Testis (tissue), 3 donors: ENCODE results near the gene MEX3C. TPM values are rescaled to one million over a fixed set of nuclear protein-coding genes. Genes with fewer than 3 reads are reported as not detected.

Experiments used
- DNase-seq: peaks from one replicate; pipeline ENCODE4 v3.0.0-alpha.2; 2019
- H3K27ac ChIP-seq, 2 donors: fragments of 200-600 bp; sonication (generic); one replicate each; pipeline ENCODE4 v1.5.1; 2019
- H3K27me3 ChIP-seq: fragments of 200-600 bp; sonication (generic); one replicate; pipeline ENCODE4 v1.5.1; 2019
- H3K36me3 ChIP-seq: fragments of 200-600 bp; sonication (generic); one replicate; pipeline ENCODE4 v1.5.1; 2017; ENCODE audit warnings: low read depth; ENCODE audit errors: missing control alignments
- H3K4me1 ChIP-seq: fragments of 200-600 bp; sonication (generic); one replicate; pipeline ENCODE4 v1.5.1; 2019
- H3K4me3 ChIP-seq, 2 donors: fragments of 200-600 bp; sonication (generic); one replicate each; pipeline ENCODE4 v1.5.1; 2017 to 2019
- H3K9me3 ChIP-seq: fragments of 200-600 bp; sonication (generic); one replicate; pipeline ENCODE4 v1.5.1; 2017
- CTCF ChIP-seq, 3 experiments: fragments of 450-650 bp in 2 of 3; fragments of 200-600 bp in 1 of 3; sonication (generic) in 1 of 3; IDR thresholded peaks; one replicate each; pipeline ENCODE4 v1.5.1; 2016 to 2019; ENCODE audit warnings: antibody characterized with exemption in 3 of 3, mild to moderate bottlenecking in 2 of 3, moderate library complexity in 1 of 3
- POLR2A ChIP-seq: fragments of 450-650 bp; IDR thresholded peaks from one replicate; pipeline ENCODE4 v1.6.1; 2017; ENCODE audit warnings: antibody characterized with exemption, mild to moderate bottlenecking, moderate library complexity
- WGBS, 2 donors: methylation state at CpG; one replicate each; pipeline ENCODE4 v1.1.5; 2018; 5-methylcytosine and 5-hydroxymethylcytosine counted together
- intact Hi-C: fragments of 100-400 bp; cut with DNase I; formaldehyde crosslinking; loops from one replicate; pipeline ENCODE4 v1.15.1; 2023; ENCODE audit warnings: low total_unique reads
- polyA plus RNA-seq: library from polyadenylated mRNA; stranded (reverse); fragments of 350-450 nt; fragmentation: Illumina TruSeq; extraction: RNeasy Lipid Tissue Mini Kit (QIAGEN cat#74804); gene quantifications from one replicate; pipeline ENCODE4 v1.2.3, GENCODE V29; 2014; ENCODE audit warnings: low read depth, low replicate concordance; ENCODE audit not compliant: insufficient read depth
- total RNA-seq, 2 donors: library from RNA; depleted of rRNA; stranded (reverse); fragments of >200 nt; gene quantifications; one replicate each; pipeline ENCODE4 v1.2.3, GENCODE V29; 2016

The MEX3C gene
- total and polyA plus RNA-seq, 3 donors from 2014 or later: 97.2 to 254 (median 161) TPM

GRCh38 chr18:51135364-51135763 is 62.1 kb downstream of the MEX3C start:
- no peaks in the 10 kb centered on the region for H3K36me3 ChIP-seq
- no peak for DNase-seq
- H3K9me3 ChIP-seq: no peaks in the 10 kb centered on the region
- no peak overlapping the region for H3K27ac ChIP-seq
- H3K27me3 ChIP-seq: no peaks in the 10 kb centered on the region
- TF ChIP-seq CTCF (IDR thresholded peaks at IDR 0.05): no peak
- TF ChIP-seq POLR2A: no peak
- intact Hi-C loops: no loop called here
- 87 to 88% methylated on average over 9 of the region's 9 CpGs for WGBS, 2 donors
- H3K4me1 ChIP-seq: no peaks in the 10 kb centered on the region
- H3K4me3 ChIP-seq: no peak overlapping the region

- Histone ChIP-seq H3K27me3 (no peaks in the 10 kb centered on the region), H3K36me3 (no peaks in the 10 kb centered on the region), H3K4me1 (no peaks in the 10 kb centered on the region), H3K27ac (no peak overlapping the region), H3K4me3 (no peak overlapping the region), H3K9me3 (no peaks in the 10 kb centered on the region)
- intact Hi-C loops: no loop called here
- TF ChIP-seq POLR2A (no peak), CTCF (IDR thresholded peaks at IDR 0.05) (no peak)
- DNase-seq: no peak
- WGBS, 2 donors: 94 to 96% methylated on average over 4 of the region's 4 CpGs
These were observed 62.8 kb downstream of the MEX3C start for GRCh38 chr18:51134721-51135120.

GRCh38 chr18:51133580-51134160 is 63.8 kb downstream of the MEX3C start:
- 65 to 66% methylated on average over 11 to 12 of the region's 12 CpGs for WGBS, 2 donors
- intact Hi-C loops: no loop called here
- Histone ChIP-seq H3K9me3 (no peaks in the 10 kb centered on the region), H3K27me3 (no peaks in the 10 kb centered on the region), H3K4me3 (no peak overlapping the region), H3K36me3 (no peaks in the 10 kb centered on the region), H3K27ac (no peak overlapping the region), H3K4me1 (no peaks in the 10 kb centered on the region)
- TF ChIP-seq CTCF (IDR thresholded peaks at IDR 0.05): no peak
- TF ChIP-seq POLR2A: no peak
- no peak for DNase-seq

GRCh38 chr18:51132256-51132935 is 65.1 kb downstream of the MEX3C start:
- Histone ChIP-seq H3K9me3 (no peaks in the 10 kb centered on the region), H3K27ac (no peak overlapping the region), H3K36me3 (no peaks in the 10 kb centered on the region), H3K4me1 (no peaks in the 10 kb centered on the region), H3K27me3 (no peaks in the 10 kb centered on the region), H3K4me3 (no peak overlapping the region)
- no peak for TF ChIP-seq CTCF (IDR thresholded peaks at IDR 0.05)
- TF ChIP-seq POLR2A: no peak
- 55 to 67% methylated on average over 6 of the region's 6 CpGs for WGBS, 2 donors
- no peak for DNase-seq
- intact Hi-C loops: no loop called here

GRCh38 chr18:51128533-51128932 is 68.9 kb downstream of the MEX3C start:
- TF ChIP-seq POLR2A (no peak), CTCF (IDR thresholded peaks at IDR 0.05) (no peak)
- Histone ChIP-seq H3K4me3 (no peak overlapping the region), H3K27me3 (no peaks in the 10 kb centered on the region), H3K4me1 (no peaks in the 10 kb centered on the region), H3K9me3 (no peaks in the 10 kb centered on the region), H3K27ac (no peak overlapping the region), H3K36me3 (no peaks in the 10 kb centered on the region)
- 85 to 88% methylated on average over 4 of the region's 4 CpGs for WGBS, 2 donors
- intact Hi-C loops: no loop called here
- DNase-seq: no peak
